ENCODE data around the gene PGS1.
"Not testable (repeated sequence)": the region's sequence is repeated elsewhere in the genome, so short reads cannot be mapped to it uniquely, and the experiment has no call there.

Gene PGS1

DNA sequence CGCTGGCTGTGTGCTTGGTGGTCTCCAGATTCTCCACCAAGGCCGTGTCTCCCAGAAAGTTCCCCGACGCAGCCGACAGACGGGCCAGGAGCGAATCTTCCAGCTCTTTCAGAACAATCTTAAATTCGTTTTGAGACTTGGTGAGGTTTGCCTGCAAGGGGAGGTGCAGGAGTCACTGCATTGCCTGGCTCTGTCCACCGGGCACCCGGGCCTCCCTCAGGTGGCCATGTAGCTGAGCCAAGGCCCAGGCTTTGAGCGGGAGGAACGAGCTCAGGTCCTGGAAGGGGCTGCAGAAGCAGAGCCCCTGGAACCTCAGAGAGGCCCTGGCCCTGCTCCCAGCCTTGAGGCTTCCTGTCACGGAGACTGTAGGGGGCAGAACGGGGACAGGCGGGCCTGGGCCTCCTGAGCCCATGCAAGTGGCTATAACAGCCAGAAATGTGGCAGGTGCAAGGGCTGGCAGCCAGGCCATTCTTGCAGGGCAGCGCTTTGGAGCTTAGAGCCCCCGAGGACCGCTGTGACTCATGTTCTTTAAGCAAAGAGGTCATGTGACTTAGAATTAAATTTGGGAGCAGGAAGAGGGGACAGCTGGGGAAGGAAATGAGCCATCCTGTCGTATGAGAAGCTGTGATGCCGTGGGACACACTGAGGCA, 72.4 kb downstream of the PGS1 start:
- no peak for DNase-seq

DNA sequence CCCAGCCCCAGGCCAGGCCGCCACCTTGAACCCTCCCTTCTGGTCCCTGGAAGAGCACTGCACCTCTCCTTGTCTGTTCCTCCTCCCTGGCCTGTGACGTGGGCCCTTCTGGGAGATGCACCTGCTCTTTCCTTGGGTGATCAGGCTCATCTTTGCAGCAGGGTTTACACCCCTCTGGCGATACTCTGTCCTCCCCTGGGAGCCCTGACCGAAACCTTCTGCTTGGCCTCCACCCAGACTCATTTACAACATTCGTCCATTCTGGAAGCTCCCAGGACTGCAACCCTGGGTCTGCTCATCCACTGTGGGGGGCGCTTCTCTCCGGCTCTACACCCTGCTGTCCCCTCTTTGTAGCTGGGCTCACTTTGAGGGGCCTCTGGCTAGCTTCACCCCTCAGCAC, 73.3 kb downstream of the PGS1 start:
- DNase-seq: no peak

DNA sequence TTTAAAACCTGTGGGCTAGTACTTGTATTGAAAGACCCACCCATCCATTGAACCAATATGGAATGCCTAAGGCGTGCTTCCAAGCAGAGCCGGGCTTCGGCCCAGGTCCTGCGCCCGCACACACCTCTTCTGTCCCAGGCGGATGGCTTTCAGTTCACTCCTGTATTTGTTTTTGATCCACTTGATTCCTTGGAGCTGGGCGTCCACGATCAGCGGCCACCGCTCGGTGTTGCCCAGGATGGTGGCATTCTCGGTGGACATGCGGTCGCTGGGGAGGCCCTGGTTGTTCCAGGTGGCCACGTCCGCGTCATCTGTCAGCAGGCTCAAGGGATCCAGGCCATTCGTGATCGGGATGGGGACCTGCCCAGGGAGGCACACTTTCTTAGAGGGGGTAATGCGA, 75.9 kb downstream of the PGS1 start:
- no peak for DNase-seq

DNA sequence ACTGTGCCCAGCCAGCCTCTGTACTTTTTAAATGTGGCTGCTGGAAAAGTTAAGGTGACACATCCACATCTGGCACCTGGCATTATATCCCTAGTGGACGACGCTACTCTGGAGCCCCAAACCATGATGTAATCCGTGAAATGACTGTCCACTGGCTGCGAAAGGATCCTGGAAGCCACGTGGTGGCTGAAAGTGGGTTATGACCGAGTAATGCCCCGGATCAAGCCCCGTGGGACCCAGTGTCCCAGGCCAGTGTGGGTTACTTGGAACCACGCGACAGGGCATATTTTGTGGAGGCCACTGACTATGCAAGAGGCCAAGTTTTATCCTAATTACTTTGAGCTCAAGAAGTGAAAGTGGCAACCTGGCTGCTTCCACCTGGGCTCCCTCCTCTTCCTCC, 79.6 kb downstream of the PGS1 start:
- DNase-seq: no peak

GRCh38 chr17:78458736-78459335, 80.4 kb downstream of the PGS1 start:
- DNase-seq: no peak

DNA sequence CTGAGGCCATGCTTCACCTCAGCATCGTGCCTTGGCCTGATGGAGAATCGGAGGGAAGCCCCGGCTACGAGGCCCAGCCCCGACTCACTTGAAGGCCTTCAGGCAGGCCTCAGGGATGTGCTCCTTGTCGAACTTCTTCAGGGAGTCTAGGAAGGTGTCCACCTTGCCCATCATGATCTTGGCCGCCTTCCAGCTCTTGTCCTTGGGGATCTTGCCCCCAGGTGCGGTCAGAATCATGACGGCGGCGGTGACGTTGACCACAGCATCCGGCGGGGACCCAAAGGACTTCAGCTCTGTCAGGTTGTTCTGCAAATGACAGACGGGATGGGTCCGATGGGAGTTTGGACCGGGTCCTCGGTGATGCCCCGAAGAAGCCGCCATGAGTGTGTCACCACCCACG, 81.2 kb downstream of the PGS1 start:
- DNase-seq: no peak

DNA sequence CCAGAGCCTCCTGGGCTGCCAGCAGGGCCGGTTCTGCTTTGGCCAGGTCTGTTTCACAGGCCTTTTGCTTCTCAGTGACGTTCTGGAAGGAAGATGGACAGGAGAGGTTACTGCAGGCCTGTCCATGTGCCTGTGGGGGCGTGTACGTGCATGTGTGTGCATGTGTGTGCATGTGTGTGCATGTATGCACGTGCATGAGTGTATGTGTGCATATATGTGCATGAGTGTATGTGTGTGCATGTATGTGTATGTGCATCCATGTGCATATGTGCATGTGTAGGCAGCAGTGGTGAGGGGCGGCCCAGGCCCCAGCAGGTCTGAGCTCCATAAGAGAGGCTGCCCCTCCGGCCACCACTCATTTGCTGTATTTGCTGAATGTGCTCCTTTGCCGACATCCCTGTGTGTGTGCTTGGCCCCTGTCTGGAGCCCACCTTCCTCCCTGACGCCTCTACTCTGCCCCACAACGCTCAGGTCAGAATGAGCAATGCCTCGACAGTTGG, 81.8 kb downstream of the PGS1 start:
- no peak for DNase-seq

GRCh38 chr17:78460951-78461798, 82.7 kb downstream of the PGS1 start:
- DNase-seq: no peak

DNA sequence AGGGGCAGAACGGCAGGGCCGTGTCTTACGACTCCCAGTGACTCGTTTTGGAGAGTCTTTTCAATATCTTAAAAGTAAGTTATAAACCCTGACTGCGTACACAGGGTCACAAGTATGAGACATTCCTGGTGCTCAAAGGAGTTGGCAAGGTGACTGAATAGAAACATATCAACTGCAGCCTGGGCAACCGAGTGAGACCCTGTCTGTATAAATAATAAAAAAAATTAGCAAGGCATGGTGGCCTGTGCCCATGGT, 83.3 kb downstream of the PGS1 start:
- DNase-seq: no peak

DNA sequence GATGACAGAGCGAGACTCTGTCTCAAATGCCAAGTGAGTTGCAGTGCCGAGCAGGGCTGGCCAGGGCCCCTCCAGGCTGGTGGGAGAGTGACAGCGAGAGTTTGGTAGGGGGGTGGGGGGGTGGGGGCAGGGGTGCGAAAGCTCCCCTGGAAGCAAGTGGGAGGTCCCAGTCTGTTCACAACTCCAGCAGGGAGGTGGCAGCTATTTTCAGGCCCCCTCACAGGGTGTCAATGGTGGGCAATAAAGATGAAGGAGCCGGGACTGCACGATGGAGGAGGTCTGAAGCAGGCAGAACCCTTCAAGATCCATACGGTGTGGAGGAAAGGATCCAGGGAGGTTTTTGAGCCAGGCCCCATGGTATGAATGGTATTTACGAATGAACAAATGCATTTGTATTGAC, 83.7 kb downstream of the PGS1 start:
- DNase-seq: no peak

DNA sequence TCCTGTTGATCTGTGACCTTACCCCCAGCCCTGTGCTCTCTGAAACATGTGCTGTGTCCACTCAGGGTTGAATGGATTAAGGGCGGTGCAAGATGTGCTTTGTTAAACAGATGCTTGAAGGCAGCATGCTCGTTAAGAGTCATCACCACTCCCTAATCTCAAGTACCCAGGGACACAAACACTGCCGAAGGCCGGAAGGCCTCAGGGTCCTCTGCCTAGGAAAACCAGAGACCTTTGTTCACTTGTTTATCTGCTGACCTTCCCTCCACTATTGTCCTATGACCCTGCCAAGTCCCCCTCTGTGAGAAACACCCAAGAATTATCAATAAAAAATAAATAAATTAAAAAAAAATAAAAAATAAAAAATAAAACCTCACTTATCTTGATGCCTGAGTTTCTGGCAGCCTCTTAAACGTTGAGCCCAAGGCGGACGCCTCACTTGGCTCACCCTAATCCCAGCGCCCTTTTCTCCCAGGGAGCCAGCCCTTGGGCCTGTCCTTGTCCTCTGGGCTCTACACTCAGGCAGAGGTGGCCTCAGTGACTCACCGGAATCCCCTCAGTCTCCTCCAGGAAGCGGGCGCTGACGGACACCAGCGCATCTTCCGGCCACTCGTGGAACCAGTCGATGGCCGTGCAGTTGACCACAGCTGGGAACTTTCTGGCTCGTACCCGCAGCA, 87.8 kb downstream of the PGS1 start:
- not testable (repeated sequence) for DNase-seq

DNA sequence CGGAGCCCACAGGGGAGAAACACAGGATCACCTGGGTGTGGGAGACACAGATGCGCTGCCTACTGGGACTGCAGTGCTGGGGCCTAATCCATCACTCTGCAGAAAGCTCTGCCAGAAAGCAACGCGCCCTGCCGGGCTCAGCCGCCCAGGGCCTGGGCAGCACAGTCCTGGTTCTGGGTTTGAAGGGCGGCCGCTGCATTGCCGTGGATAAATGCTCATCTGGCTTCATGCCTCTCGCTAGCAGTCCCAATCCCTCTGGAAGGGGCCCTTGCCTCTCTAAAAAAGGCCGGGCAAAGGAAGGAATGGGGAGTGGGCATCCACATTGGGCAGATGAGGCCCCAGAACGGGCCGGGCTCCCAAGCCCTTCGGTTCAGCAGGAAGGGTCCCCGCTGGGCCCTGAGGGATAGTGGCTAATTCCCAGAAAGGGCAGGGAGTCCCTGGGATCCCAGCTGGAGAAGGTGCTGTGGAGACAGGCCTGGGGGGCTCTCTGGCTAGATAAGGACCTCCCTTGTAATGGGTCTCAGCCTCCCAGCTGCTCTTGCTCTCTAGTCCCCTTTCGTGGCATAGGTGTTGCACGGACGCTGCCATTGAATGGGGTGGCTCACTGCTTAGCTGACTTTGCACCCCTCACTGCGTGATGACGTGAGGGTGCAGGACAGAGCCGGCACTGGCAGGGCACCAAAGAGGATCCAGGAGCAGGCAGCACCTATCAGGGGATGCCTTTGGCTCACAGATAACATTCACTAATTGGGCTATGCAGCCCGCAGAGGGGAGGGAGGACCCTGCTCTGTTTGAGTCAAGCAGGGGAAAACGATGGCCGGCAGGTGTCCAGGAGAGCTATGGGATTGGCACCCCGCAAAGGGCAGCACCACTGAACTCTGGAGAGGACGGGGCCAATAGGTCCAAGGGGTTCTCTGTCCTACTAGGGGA, 88.6 kb downstream of the PGS1 start:
- no peak for DNase-seq

DNA sequence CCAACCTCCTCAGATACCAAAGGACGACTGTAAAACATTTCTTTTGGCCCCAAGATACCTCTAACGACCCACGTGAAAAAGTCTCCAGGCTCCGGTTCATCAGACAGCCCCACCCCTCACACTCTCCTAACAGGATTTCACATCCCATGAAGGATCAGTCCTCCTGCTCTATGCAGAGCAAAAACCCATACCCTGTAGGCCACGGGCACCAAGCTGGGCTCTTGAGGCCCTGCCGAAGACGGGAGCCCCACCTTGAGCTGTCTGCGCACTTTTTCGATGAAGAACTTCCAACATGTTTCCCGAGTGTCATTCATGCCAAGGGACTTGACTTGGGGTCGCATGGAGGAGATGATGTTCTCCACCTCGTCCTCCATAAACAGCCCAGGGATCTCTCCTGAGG, 89.9 kb downstream of the PGS1 start:
- DNase-seq: no peak

GRCh38 chr17:78469443-78469842, 91.0 kb downstream of the PGS1 start:
- DNase-seq: no peak

DNA sequence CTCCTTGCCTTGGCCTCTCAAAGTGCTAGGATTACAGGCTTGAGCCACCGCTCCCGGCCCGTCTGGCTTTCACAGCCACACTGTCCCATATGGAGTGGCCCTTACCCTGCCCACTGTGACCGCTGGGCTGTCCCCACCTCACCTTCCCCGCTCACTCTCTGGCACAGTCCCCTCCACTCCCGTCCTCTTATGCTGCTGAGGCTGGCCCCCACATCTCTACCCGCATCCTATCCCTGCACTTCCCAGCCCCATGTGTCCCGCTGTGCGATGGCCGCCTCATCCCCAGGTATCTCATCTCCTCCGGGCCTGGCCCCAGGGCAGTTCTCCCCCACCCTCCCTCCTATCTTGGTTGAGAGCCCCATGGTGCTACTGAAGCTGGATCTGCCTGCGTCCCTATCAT, 93.2 kb downstream of the PGS1 start:
- no peak for DNase-seq

DNA sequence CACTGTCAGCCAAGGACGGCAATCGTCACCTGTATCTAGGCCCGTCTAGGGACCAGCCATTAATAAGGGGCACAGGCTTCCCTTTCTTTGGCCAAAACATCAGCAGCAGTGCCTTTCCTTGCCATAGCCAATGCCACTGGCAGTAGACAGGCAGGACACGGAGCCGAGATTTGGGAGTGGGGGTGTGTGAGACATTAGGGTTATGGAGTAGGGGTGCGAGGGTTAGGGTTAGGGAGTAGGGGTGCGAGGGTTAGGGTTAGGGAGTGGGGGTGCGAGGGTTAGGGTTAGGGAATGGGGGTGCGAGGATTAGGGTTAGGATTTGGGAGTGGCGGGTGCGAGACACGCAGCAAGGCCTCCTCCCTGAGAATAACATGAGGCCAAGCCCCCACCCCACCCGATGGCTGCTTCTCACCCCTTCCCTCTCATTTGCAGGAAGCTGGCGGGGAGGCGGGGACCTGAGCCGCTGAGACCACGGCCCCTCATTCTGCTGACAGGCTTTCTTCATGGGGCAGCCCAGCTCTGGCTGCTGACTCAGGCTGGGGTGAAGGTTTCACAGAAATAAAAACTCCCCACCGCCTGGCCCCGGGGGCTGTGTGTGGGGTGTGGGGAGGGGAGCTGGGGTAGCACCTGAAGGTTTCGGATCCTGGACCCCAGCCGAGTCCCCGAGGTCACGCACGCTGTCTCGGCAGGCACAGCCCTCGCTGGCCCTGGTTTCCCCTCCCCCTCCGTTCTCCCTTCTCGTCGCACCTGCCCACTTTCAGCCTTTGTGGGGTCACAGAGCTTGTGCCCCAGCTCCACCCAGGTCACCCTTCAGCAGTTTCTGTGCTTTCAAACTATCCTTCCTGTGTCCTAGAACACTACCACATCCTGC, 93.8 kb downstream of the PGS1 start:
- DNase-seq: no peak

GRCh38 chr17:78473951-78474613, 95.6 kb downstream of the PGS1 start:
- no peak for DNase-seq

All from T1000 (cell line).